ENCODE results near the gene SLC12A4.

GRCh38 chr16:67967958-67968399 is 458 bp downstream of the SLC12A4 start:
- TF ChIP-seq, protein P1, sequence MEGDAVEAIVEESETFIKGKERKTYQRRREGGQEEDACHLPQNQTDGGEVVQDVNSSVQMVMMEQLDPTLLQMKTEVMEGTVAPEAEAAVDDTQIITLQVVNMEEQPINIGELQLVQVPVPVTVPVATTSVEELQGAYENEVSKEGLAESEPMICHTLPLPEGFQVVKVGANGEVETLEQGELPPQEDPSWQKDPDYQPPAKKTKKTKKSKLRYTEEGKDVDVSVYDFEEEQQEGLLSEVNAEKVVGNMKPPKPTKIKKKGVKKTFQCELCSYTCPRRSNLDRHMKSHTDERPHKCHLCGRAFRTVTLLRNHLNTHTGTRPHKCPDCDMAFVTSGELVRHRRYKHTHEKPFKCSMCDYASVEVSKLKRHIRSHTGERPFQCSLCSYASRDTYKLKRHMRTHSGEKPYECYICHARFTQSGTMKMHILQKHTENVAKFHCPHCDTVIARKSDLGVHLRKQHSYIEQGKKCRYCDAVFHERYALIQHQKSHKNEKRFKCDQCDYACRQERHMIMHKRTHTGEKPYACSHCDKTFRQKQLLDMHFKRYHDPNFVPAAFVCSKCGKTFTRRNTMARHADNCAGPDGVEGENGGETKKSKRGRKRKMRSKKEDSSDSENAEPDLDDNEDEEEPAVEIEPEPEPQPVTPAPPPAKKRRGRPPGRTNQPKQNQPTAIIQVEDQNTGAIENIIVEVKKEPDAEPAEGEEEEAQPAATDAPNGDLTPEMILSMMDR (IDR thresholded peaks at IDR 0.05; ENCODE audit: insufficient read depth, low read length): no peak
- no peak for TF ChIP-seq POLR2AphosphoS5 (IDR thresholded peaks at IDR 0.05; ENCODE audit: low read depth)
- TF ChIP-seq, protein P2, sequence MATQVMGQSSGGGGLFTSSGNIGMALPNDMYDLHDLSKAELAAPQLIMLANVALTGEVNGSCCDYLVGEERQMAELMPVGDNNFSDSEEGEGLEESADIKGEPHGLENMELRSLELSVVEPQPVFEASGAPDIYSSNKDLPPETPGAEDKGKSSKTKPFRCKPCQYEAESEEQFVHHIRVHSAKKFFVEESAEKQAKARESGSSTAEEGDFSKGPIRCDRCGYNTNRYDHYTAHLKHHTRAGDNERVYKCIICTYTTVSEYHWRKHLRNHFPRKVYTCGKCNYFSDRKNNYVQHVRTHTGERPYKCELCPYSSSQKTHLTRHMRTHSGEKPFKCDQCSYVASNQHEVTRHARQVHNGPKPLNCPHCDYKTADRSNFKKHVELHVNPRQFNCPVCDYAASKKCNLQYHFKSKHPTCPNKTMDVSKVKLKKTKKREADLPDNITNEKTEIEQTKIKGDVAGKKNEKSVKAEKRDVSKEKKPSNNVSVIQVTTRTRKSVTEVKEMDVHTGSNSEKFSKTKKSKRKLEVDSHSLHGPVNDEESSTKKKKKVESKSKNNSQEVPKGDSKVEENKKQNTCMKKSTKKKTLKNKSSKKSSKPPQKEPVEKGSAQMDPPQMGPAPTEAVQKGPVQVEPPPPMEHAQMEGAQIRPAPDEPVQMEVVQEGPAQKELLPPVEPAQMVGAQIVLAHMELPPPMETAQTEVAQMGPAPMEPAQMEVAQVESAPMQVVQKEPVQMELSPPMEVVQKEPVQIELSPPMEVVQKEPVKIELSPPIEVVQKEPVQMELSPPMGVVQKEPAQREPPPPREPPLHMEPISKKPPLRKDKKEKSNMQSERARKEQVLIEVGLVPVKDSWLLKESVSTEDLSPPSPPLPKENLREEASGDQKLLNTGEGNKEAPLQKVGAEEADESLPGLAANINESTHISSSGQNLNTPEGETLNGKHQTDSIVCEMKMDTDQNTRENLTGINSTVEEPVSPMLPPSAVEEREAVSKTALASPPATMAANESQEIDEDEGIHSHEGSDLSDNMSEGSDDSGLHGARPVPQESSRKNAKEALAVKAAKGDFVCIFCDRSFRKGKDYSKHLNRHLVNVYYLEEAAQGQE (IDR thresholded peaks at IDR 0.05; ENCODE audit: insufficient replicate concordance, low read depth): no peak

Measured in HL-60 (cell line).